GM21717 (cell line): Measurements from ENCODE around the gene PTRH1.

ENCODE experiments used
- ATAC-seq: cut with Tn5 transposase; IDR thresholded peaks from one replicate; pipeline ENCODE4 v1.9.1; 2021; ENCODE audit warnings: mild to moderate bottlenecking, moderate library complexity; ENCODE audit not compliant: unreplicated experiment

PTRH1 gene

DNA sequence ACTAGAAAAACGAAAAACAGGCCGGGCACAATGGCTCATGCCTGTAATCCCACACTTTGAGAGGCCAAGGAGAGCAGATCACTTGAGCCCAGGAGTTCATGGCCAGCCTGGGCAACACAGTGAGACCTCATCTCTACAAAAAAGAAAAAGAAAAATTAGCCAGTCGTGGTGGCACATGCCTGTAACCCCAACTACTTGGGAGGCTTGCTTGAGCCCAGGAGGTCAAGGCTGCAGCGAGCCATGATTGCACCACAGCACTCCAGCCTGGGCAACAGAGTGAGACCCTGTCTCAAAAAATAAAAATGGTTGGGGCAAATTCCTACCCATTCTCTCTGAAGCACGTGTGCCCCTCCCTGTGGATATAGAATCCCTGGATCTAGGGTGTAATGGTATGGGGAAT is 17.1 kb downstream of the PTRH1 start:
- no peak for ATAC-seq

DNA sequence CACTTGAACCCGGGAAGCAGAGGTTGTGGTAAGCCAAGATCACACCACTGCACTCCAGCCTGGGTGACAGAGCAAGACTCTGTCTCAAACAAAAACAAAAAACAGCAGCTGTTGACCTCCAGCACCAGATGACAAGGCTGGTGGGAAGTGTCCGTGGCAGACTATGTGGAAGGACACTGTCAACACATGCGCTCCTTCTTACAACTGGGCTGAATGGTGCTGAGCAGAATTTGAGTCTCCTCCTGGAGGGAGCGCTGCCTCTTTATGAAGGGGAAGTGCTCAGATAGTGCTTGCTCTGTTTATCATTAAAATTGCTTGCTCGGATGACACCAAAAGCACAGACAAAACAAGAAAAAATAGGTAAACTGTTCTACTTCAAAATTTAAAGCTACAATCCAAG is 17.9 kb downstream of the PTRH1 start:
- no peak for ATAC-seq

DNA sequence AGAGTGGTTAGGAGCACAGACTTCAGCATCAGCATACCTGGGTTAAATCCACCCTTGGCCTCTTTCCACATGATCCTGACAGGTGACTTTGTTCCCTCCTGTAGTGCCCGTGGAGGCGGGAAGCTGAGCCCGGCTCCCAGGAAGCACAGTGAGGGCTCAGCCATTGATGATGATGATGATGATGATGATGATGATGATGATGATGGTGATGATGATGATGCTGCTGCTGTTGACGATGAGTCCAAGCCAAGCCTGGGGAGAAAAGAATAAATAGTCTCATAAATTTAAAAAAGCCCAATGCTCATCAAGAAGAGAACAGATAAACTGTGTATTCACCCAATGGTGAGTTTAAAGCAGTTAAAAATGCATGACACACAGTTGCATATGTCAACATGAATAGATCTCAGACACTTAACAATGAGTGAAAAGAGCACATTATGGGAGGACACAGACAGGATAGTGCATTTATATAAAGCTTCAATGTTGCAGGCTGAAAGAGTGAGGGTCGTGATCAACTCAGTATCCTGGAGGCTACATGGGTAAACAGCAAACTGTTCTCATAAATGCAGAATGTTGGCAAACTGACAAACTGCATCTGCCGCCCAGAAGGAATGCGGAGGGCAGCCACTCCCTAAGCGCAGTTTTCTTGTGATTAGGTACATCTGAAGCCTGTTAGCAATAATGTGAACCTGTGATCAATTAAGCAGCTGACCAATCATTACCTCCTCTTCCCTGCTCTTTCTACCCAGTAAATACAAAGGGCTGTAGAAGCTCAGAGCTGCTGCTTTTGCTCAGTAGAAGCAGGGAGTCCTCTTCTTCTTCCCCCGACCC is 20.4 kb downstream of the PTRH1 start:
- no peak for ATAC-seq

DNA sequence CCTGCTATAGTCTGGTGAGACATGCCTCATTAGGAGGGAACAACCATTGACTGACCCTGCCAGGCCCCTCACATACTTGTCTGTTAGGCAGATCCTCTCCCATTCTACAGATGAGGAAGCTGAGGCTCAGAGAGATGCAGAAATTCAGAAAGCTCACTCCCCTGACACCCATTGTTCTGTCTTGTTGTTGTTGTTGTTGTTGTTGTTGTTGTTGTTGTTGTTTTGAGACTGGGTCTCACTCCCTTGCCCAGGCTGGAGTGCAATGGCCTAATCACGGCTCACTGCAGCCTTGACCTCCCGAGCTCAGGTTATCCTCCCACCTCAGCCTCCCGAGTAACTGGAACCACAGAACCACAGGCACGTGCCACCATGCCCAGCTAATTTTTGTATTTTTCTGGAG is 21.8 kb downstream of the PTRH1 start:
- ATAC-seq: no peak

DNA sequence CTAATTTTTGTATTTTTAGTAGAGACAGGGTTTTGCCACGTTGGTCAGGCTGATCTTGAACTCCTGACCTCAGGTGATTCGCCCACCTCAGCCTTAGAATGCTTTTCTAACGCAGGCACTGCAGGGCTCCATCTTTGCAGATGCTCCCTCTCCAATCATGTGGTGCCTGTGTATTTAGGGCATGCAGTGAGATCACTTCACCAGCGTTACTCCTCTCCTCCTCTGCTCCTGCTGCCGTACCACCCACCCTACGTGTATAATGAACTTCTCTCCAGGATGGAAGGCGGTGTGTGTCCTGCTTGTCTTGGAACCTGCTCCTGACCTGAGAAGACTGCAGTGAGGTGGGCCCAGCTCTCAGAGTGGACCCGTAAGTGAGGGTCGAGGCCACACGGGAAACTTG is 22.3 kb downstream of the PTRH1 start:
- ATAC-seq: no peak

DNA sequence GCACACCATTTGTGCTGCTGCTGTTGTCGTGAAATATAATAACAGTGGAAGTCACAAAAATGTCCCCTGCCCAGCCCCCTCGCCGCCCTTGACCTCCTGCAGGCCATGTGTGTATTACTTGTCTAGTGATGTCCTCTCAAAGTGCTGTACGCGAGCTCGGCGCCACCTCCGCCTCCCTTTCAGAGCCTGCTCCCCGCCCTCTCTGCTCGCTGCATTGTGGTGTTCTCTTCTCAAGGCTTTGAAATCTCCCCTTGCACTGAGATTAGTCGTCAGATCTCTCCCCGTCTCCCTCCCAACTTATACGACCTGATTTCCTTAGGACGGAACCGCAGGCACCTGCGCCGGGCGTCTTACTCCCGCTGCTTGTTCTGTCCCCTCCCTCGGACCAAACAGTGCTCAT is 23.4 kb downstream of the PTRH1 start:
- ATAC-seq: no peak

DNA sequence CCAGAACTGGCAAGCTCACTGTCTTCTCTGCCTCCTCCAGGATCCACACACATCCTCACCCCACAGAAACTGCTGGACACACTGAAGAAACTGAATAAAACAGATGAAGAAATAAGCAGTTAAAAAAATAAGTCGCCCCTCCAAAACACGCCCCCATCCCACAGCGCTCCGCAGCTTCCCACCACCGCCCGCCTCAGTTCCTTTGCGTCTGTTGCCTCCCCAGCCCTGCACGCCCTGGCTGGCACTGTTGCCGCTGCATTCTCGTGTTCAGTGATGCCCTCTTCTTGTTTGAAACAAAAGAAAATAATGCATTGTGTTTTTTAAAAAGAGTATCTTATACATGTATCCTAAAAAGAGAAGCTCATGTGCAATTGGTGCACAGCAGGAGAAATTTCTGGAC is 24.7 kb downstream of the PTRH1 start:
- no peak for ATAC-seq

DNA sequence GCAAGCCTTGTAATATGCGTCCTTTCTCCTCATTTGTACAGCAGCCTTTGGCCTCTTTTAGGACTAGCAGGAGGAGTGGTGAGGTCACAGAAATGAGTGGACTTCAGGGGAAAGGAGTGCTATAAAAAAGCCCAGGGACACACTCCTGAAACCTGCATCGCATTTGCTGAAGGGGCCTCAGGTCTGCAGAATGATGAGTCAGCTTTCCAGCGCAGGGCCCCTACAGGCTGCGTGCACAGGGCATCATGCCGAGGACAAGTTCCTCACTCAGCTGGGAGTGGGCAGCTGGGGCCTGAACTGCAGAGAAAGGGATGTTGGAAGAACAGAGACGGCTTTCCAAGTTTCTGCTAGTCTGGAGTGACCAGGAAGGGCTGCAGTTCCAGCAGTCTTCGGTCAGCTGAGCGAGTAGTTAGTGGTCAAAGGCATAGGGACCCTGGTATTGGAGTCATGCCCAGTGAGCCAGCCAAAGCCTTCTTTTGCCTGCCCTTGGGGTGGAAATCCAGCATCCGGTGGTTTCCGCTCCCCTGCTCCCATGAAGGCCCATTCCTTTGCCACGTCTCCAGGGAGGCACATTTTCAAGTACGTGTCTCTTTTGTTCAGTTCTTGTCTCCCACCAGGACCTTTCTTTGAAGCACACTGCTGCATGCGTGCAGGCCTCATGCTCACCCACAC is 26.0 kb downstream of the PTRH1 start:
- no peak for ATAC-seq

DNA sequence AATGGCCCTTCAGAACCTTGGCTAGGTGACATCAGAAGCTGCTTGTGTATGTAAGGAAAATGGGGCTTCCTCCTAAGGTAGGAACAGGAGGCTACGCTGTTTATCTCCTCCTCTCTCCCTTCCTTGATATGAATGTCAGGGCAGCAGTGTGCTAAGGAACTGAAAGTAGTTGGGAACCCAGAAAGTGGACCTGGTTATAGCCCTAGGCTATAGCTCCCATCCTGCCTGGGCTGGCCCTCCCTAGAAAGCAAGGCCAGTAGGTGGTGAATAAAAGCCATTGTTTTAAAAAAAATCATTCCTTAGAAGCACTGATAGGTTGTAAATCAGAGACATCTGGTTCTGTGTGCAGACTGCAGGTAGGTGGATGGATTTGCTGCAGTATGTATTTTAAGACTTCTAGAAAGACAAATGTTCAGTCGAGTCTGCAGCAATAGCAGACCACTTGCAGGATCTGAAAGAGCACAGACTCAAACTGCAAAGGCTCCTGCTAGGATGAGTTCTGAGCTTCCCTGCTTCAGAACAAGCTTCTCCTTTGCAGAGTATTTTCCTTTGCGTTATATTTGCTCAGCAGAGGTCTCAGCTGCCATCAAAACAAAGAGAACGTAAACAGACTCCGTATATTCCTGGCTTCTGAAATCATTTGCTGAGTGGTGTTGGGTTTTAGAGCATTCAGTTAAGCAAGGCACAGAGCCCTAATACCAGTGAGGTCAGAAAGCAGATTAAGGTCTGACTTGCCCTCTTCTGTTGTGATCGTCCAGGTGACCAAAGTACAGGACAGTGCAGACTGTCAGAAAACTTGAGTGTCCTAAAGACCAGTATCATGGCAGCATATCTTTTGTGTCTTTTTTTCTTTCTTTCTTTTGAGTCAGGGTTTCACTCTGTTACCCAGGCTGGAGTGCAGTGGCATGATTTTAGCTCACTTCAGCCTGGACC is 28.7 kb downstream of the PTRH1 start:
- ATAC-seq: no peak

DNA sequence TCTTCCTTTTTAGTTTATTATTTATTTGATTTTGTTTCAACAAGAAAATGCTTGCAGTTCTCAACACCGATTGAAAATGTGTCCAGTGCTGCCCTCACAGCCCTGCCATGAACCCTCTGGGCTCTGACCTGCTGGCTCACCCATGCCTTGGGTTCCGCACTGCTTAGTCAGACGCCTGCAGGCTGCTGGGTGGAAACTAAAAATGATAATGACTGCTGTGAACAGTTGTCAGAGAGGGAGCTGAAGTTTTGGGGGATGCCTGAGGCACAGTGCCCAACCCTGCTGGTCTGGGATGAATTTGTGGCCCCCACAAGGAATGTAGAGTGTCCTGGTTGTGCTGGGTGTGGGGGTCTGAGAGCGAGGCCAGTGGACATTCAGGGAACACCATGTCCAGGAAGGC is 30.9 kb downstream of the PTRH1 start:
- ATAC-seq: no peak

DNA sequence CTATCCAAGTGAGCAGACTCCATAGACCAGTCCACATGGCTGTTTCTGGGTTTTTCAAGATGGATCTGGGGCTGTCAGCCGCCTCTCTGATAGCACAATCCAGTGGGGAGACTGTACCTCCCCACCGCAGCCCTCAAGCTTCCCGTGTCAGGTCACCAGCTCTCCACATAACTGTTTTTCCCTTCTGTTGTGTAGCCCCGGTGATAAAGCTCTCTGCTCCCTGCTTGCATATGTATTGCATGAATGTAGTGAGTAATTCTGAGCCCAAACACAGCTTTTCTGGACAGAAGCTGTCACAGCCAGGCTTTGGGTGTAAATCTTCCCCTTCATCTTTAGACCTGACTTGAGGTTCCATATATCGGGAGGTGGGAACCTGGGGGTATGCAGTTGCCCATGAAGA is 31.7 kb downstream of the PTRH1 start:
- ATAC-seq: no peak

DNA sequence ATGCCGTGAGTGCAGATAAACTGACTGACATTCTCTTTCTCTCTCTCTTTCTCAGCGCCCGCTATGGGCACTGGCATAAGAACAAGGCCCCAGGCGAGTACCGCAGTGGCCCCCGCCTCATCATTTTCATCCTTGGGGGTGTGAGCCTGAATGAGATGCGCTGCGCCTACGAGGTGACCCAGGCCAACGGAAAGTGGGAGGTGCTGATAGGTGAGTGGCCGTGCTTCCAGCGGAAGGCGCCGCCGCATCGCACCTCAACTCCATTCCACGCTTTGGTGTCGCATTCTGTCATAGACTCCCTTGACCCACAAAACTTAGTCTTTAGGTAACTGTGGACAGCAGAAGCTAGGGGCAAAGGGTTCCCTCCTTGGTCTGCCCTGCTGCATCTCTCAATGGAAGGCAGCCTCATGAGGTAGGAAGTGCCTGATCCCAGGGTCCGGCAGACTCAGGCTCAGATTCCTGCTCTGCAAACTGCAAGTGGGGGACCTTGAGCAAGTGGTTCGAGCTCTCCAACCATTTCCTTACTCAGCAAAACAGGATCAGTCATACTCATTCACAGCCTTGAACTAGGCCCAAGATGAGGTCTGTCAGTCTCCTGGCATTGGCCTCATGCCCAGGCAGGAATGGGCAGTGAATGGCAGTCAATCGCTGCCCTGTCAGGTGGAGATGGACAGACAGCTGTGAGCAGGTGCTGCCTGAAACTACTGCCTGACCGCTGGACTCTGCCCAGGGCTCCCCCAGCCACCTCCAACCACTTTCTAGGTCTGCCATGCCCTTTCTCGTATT is 32.9 kb downstream of the PTRH1 start:
- ATAC-seq: no peak

DNA sequence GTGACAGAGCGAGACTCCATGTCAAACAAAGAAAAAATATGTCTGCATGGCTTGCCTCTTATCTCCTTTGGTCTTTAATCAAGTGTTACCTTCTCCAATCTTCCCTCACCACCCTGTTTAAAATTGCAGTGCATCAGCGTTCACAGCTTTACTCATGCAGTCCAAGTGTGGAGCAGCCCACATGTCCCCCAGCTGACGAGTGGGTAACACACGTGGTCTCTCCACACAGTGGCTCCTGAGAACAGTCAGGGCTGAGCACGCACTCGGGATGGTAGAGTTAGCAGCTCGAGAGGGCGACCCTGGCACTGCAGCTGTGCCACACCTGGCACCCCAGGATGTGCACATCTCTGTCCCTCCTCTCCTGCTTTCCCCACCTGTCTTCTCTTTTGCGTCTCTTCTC is 34.6 kb downstream of the PTRH1 start:
- ATAC-seq: no peak

DNA sequence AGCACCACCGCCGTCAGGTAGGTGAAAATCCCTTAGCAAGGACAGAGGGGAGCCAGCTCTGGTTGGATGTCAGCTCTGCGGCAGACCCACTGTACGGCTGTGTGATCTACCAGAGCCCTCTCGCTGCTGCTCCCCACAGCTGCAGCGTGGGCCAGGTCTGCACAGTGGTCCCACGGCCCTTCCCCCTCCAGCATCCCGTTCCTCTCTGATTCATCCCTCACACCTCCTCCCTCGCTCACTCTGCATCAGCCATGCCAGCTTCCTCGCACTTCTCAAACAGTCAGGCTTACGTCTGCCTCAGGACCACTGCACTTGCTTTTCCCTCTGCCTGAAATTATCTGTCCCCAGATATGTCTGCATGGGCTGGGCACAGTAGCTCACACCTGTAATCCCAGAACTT is 35.2 kb downstream of the PTRH1 start:
- ATAC-seq: no peak

DNA sequence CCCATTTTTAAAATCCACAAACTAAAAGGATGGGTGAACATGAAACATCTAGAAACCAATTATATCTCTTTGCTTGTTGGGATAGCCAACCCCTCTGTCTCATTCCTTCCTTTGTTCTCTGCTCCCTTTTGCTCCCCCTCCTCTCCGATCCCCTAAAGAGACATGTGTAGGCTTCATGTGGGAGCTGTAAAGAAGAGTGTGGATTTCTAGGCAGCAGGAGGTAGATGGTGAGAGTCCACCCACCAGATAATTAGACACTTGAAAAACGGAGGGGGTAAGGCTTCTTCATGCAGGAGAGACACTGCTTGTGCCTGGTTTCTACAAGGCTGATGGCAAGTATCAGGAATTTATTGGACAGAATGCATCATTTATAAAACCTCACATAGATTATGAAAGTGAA is 36.0 kb downstream of the PTRH1 start:
- no peak for ATAC-seq

DNA sequence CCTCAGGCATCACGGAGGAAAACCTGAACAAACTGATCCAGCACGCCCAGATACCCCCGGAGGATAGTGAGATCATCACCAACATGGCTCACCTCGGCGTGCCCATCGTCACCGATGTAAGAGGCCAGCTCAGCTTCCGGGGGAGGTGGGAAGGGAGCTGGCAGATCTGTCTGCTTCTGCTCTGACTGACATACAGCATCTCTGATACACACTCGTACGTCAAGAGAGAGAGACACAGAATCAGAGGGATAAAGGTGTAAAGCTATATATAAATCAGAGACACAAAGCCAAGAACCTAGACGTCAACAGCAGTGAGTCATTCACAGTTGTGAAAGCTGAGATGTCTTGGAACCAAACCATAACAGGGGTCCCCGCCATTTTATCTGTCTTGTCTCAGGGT is 38.8 kb downstream of the PTRH1 start:
- ATAC-seq: no peak

DNA sequence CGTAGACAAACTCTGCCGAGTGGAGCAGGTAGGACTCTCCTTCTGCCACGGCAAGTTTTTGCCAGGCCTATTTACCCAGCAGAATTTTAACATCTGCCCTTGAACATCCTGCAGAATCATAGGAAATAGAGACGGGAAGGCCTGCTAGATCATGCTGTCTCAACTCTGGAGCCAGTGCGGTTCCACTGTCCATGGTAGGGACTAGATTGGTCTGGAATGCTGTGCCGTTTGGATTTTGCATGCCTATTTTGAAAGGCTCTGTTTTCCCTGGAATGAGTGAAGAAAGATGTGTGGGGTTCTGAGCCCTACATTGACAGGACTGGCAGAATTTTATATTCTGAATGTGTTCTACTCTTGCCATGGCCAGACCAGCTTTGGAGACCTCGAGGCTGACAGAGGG is 42.2 kb downstream of the PTRH1 start:
- no peak for ATAC-seq

DNA sequence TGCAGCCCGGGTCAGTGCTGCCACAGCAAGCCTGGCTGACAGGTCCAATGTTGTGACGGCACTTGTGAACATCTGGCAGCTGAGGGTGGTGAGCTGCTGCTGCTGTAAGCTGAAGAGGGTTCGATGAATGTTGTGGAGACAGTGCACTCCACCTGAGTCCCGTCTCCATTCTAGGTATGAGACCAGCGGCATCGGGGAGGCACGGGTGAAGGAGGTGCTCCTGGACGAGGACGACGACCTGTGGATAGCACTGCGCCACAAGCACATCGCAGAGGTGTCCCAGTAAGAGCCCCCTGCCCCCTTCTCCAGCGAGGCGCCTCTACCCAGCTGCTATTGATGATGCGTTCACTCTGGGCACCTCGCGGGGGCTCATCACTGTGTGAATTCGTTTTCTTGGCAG is 47.6 kb downstream of the PTRH1 start:
- no peak for ATAC-seq

DNA sequence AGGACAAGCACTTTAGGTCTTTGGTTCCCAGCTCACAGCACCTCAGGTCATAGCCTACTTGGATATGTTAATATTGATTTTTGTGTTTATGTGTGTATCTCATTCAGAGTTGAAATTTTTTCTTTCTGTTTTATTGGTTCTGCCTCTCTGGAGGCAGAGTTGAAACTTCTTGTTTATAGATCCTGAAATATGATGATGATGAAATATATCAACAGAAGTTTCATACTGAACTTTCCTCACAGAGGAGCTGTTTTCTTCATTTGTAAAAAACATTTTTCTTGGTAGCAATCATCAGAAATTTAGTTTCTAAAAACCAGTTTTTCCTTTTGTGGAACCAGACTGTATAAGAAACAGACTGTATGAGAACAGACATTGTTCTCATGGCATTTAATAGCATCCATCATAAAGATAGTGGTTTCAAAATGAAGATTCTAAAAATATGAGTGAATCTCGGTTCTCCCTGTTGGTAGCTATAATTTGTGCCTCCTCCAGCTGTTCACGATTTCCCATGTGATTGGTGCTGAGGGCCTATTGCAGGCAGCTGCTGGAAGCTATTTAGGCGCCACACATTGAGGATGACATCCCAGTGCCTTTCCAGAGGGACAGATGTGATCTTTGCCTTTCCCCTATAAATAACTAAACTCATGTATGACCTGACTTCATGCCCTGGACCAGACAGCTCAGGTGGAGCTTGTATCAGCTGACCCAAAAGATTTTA is 48.2 kb downstream of the PTRH1 start:
- ATAC-seq: no peak
